Measurements from ENCODE around the gene ITPK1. TPM values are rescaled to one million over a fixed set of nuclear protein-coding genes. Genes with fewer than 3 reads are reported as not detected.

ITPK1 gene
- polyA plus RNA-seq, 1 of the 3 experiments (the other 2 are of a cell fraction): 23.2 TPM

- no peak for DNase-seq
- H3K27ac ChIP-seq (ENCODE audit: low read depth in 2 of 2, low read length in 1 of 2): peak overlapping the region in 1 of 2 experiments; percentile 98; a peak in 2 of 4 replicates
- H3K27me3 ChIP-seq (ENCODE audit: insufficient read depth): no peaks in the 10 kb centered on the region
- H4K20me1 ChIP-seq (ENCODE audit: insufficient read depth): peaks cover 8% of the 10 kb centered on the region; the same call in 1 of the 2 replicates
- POLR2A ChIA-PET: no interaction called here
- 95% methylated on average over 13 of the region's 24 CpGs for WGBS (ENCODE audit: low lambda C conversion rate)
- no peaks in the 10 kb centered on the region for H3K36me3 ChIP-seq (replicated peaks in 1 of 2; ENCODE audit: control insufficient read depth in 1 of 2, insufficient read depth in 2 of 2, low read length in 1 of 2)
- TF ChIP-seq MXI1 (IDR thresholded peaks at IDR 0.05; ENCODE audit: low read depth, low read length) (no peak), USF1 (IDR thresholded peaks at IDR 0.05; ENCODE audit: borderline replicate concordance, low read depth) (no peak), IRF3 (IDR thresholded peaks at IDR 0.05; ENCODE audit: low read depth, low read length) (no peak), YY1 (IDR thresholded peaks at IDR 0.05; ENCODE audit: low read depth) (no peak), RXRA (IDR thresholded peaks at IDR 0.05; ENCODE audit: borderline replicate concordance, low read depth) (no peak), USF2 (IDR thresholded peaks at IDR 0.05; ENCODE audit: borderline replicate concordance, low read depth, low read length) (no peak), SIN3A (IDR thresholded peaks at IDR 0.05; ENCODE audit: borderline replicate concordance, low read depth, low read length) (no peak), MAX (IDR thresholded peaks at IDR 0.05; ENCODE audit: low read depth) (no peak), NFIC (IDR thresholded peaks at IDR 0.05; ENCODE audit: borderline replicate concordance) (no peak), ZBTB33 (IDR thresholded peaks at IDR 0.05; ENCODE audit: borderline replicate concordance, low read depth) (no peak), RFX5 (IDR thresholded peaks at IDR 0.05; ENCODE audit: low read length) (no peak)
- CTCF ChIA-PET: interaction anchor here (0.9 to 13.1 kb wide), 5 partner anchors 12 to 46 kb away, joined by 3 to 135 read pairs (median 3); no protein-coding TSS in a partner anchor
- no peak overlapping the region for H3K4me2 ChIP-seq
- H3K9me2 ChIP-seq: no peaks in the 10 kb centered on the region
- H3K9ac ChIP-seq: no peak overlapping the region
- no peak overlapping the region for H3K4me3 ChIP-seq (ENCODE audit: low read depth in 2 of 2, low read length in 1 of 2)
- H3K4me1 ChIP-seq (ENCODE audit: control insufficient read depth in 1 of 2, insufficient read depth in 2 of 2, low read depth in 1 of 2, low read length in 1 of 2): peaks cover 0 to 75% of the 10 kb centered on the region in 2 experiments; a peak in 2 of 4 replicates
- no peaks in the 10 kb centered on the region for H3F3A ChIP-seq (replicated peaks; ENCODE audit: insufficient read depth)
- no peaks in the 10 kb centered on the region for H3K9me3 ChIP-seq
- H3K79me2 ChIP-seq (ENCODE audit: insufficient read depth): no peaks in the 10 kb centered on the region
- H2AFZ ChIP-seq (ENCODE audit: low read depth): no peak overlapping the region
These were observed 22.8 kb downstream of the ITPK1 start for GRCh38 chr14:93092606-93093556.

Data from SK-N-SH (cell line).